ENCODE results near the gene ENAH. TPM values are rescaled to one million over a fixed set of nuclear protein-coding genes. Genes with fewer than 3 reads are reported as not detected.

The ENAH gene
- polyA plus RNA-seq, 1 of the 3 experiments (the other 2 are of a cell fraction), result 48.9 TPM

- DNase-seq, result no peak
- no peaks in the 10 kb centered on the region for H3F3A ChIP-seq (replicated peaks; ENCODE audit: insufficient read depth)
- no peak overlapping the region for H3K4me2 ChIP-seq
- no peaks in the 10 kb centered on the region for H3K36me3 ChIP-seq (replicated peaks in 1 of 2; ENCODE audit: control insufficient read depth in 1 of 2, insufficient read depth in 2 of 2, low read length in 1 of 2)
- H3K4me1 ChIP-seq (ENCODE audit: control insufficient read depth in 1 of 2, insufficient read depth in 2 of 2, low read depth in 1 of 2, low read length in 1 of 2), result peaks cover 0 to 8% of the 10 kb centered on the region in 2 experiments; a peak in 2 of 4 replicates
- ChIA-PET POLR2A (interaction anchor here (0.7 kb wide), 1 partner anchor 40 kb away, joined by 4 read pairs; the partner anchor contains the start of gene ENAH), CTCF (no interaction called here)
- no peak overlapping the region for H3K4me3 ChIP-seq (ENCODE audit: low read depth in 2 of 2, low read length in 1 of 2)
- H3K9me2 ChIP-seq, result no peaks in the 10 kb centered on the region
- H3K27ac ChIP-seq (ENCODE audit: low read depth in 2 of 2, low read length in 1 of 2), result no peak overlapping the region
- WGBS (ENCODE audit: low lambda C conversion rate), result 87% methylated on average over 6 of the region's 6 CpGs
- no peak overlapping the region for H2AFZ ChIP-seq (ENCODE audit: low read depth)
- H3K9me3 ChIP-seq, result no peaks in the 10 kb centered on the region
- H3K79me2 ChIP-seq (ENCODE audit: insufficient read depth), result no peaks in the 10 kb centered on the region
- H4K20me1 ChIP-seq (ENCODE audit: insufficient read depth), result no peaks in the 10 kb centered on the region
- TF ChIP-seq RCOR1 (IDR thresholded peaks at IDR 0.05; ENCODE audit: low read length), result no peak
- no peak for TF ChIP-seq TEAD4 (IDR thresholded peaks at IDR 0.05; ENCODE audit: borderline replicate concordance, insufficient read depth)
- TF ChIP-seq MXI1 (IDR thresholded peaks at IDR 0.05; ENCODE audit: low read depth, low read length), result no peak
- no peak for TF ChIP-seq YY1 (IDR thresholded peaks at IDR 0.05; ENCODE audit: low read depth)
- TF ChIP-seq TCF12 (IDR thresholded peaks at IDR 0.05), result no peak
- TF ChIP-seq MEF2A (IDR thresholded peaks at IDR 0.05; ENCODE audit: borderline replicate concordance, low read depth), result no peak
- TF ChIP-seq FOSL2 (IDR thresholded peaks at IDR 0.05; ENCODE audit: borderline replicate concordance, low read depth), result no peak
- no peak for TF ChIP-seq USF2 (IDR thresholded peaks at IDR 0.05; ENCODE audit: borderline replicate concordance, low read depth, low read length)
- TF ChIP-seq EP300 (IDR thresholded peaks at IDR 0.05; ENCODE audit: borderline replicate concordance in 1 of 2, low read depth in 1 of 2, low read length in 1 of 2), result no peak
- no peak for TF ChIP-seq CTCF (IDR thresholded peaks at IDR 0.05)
- TF ChIP-seq ZBTB33 (IDR thresholded peaks at IDR 0.05; ENCODE audit: borderline replicate concordance, low read depth), result no peak
- TF ChIP-seq NRF1 (IDR thresholded peaks at IDR 0.05; ENCODE audit: low read depth, low read length), result no peak
- TF ChIP-seq REST (IDR thresholded peaks at IDR 0.05; ENCODE audit: low read depth, low read length), result no peak
- TF ChIP-seq MAX (IDR thresholded peaks at IDR 0.05; ENCODE audit: low read depth), result no peak
- no peak for TF ChIP-seq IRF3 (IDR thresholded peaks at IDR 0.05; ENCODE audit: low read depth, low read length)
- TF ChIP-seq GATA2 (CRISPR knock-in tag; IDR thresholded peaks at IDR 0.05), result no peak
- TF ChIP-seq TAF1 (IDR thresholded peaks at IDR 0.05; ENCODE audit: borderline replicate concordance, low read depth, low read length), result no peak
- no peak for TF ChIP-seq CHD2 (IDR thresholded peaks at IDR 0.05; ENCODE audit: low read length, partially characterized antibody)
- TF ChIP-seq USF1 (IDR thresholded peaks at IDR 0.05; ENCODE audit: borderline replicate concordance, low read depth), result no peak
- H3K9ac ChIP-seq, result no peak overlapping the region
- no peaks in the 10 kb centered on the region for H3K27me3 ChIP-seq (ENCODE audit: insufficient read depth)
These were observed 40.3 kb upstream of the ENAH start for GRCh38 chr1:225693085-225693696.
